ENCODE data around the gene COX18.

DNA sequence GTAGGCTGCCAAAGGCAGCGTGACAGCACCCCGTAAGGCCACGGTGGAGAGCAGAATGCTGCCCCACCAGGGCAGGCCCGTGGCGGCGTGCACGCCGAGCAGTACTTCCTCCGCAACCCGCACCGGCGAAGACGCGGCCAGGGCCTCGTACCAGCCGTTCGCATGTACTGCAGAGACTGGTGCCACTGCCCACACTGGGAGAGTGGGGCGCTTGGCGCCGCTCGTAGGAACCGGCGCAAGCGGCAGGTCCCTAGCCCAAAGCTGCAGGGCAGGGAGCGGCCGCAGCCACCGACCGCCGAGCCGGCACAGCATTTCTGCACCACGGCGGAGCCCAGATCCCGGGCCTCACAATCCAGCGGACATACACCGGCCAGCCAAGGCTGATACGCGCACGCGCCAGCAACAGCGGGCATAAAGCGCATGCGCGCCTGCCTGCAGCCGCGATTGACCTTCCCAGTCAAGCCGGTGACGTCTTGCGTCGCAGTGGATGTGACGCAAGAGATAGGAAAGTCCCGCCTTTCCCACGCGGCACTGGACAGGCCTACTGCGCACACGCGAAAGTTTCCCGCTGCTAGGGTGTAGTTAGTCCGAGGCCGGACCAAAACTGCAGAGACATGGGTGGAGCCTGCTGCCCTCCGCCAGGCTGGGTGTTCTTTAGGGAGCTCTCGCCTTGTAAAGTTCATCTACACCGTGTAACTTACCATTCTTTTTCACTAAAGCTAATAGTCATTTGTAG lies at the start of gene COX18:
- TF ChIP-seq, protein P1, sequence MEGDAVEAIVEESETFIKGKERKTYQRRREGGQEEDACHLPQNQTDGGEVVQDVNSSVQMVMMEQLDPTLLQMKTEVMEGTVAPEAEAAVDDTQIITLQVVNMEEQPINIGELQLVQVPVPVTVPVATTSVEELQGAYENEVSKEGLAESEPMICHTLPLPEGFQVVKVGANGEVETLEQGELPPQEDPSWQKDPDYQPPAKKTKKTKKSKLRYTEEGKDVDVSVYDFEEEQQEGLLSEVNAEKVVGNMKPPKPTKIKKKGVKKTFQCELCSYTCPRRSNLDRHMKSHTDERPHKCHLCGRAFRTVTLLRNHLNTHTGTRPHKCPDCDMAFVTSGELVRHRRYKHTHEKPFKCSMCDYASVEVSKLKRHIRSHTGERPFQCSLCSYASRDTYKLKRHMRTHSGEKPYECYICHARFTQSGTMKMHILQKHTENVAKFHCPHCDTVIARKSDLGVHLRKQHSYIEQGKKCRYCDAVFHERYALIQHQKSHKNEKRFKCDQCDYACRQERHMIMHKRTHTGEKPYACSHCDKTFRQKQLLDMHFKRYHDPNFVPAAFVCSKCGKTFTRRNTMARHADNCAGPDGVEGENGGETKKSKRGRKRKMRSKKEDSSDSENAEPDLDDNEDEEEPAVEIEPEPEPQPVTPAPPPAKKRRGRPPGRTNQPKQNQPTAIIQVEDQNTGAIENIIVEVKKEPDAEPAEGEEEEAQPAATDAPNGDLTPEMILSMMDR (conservative IDR thresholded peaks at IDR 0.05; ENCODE audit: low read length), result 0 out of 2 replicates have a peak, but pooled peaks have one; percentile 22
- no peak for TF ChIP-seq EZH2phosphoT487 (IDR thresholded peaks at IDR 0.05; ENCODE audit: borderline replicate concordance, low read depth, low read length)

Data from OCI-LY7 (cell line).